Measurements from ENCODE around the gene HSD17B2. TPM values are rescaled to one million over a fixed set of nuclear protein-coding genes. Genes with fewer than 3 reads are reported as not detected.

The HSD17B2 gene
- polyA plus RNA-seq, 3 donors = not detected

DNA sequence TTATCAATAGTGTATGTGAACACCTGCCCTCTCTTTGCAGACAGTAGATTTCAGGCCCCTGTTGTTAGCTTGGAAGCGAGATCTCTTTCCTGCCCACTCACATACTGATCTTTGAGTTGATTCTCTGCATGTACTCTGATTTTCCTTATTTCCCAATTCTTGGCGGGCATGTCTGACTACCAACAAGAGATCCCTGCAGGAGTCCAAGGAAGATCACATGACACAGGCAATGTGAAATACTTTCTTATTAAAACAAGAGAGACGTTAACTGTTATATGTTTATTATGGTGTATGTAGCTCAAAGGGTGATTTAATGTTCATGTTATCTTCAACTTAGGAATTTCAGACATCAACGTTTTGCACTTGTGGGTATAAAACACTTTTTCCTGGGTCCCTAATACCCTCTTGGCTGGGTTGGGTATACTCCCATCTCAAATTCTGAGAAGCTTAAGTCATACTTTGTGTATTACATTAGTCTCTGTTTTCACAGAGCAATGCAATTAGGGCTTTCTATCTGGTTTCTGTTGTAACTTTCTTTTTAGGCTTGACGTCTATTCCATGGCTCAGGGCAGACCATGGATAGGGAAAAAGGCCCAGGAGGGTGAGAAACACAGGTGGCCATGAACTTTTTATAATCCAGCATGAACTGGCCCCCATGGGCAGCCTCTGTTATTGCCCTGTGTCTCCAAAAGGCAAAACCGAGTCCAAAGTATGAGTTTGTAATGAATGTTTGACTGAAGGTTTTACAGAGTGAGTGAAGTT lies 32.2 kb downstream of the HSD17B2 start:
- H3K36me3 ChIP-seq (replicated peaks in 1 of 2; ENCODE audit: control insufficient read depth in 1 of 2, insufficient read depth in 2 of 2, low read length in 2 of 2) = no peaks in the 10 kb centered on the region
- peak overlapping the region in 1 of 7 donors; percentile 28 for H3K27ac Mint-ChIP-seq
- no peaks in the 10 kb centered on the region for H3K79me2 ChIP-seq (ENCODE audit: insufficient read depth, low read length)
- H3K4me1 ChIP-seq (ENCODE audit: control insufficient read depth in 1 of 2, insufficient read depth in 2 of 2, low read length in 2 of 2) = no peaks in the 10 kb centered on the region
- intact Hi-C loops (cut with micrococcal nuclease) = no loop called here
- no peak overlapping the region for H3K9ac ChIP-seq (ENCODE audit: insufficient read depth, low read length, poor library complexity, severe bottlenecking)
- H3K9me3 ChIP-seq (replicated peaks in 1 of 2; ENCODE audit: control insufficient read depth in 1 of 2, insufficient read depth in 1 of 2, low read length in 2 of 2) = no peaks in the 10 kb centered on the region
- no peak for DNase-seq
- peaks cover 0 to 8% (median 0%) of the 10 kb centered on the region in 7 donors for H3K9me3 Mint-ChIP-seq
- H4K20me1 ChIP-seq (ENCODE audit: insufficient read depth, low read length) = no peaks in the 10 kb centered on the region
- WGBS (ENCODE audit: insufficient coverage) = 100% methylated on average over 1 of the region's 6 CpGs
- H3K36me3 Mint-ChIP-seq = no peaks in the 10 kb centered on the region
- H2AFZ ChIP-seq (ENCODE audit: insufficient read depth, low read depth, low read length, poor library complexity, severe bottlenecking) = no peak overlapping the region
- no peak overlapping the region for H3K4me3 ChIP-seq (replicated peaks in 1 of 3; ENCODE audit: low read depth in 2 of 3, low read length in 3 of 3)
- H3K27ac ChIP-seq (ENCODE audit: low read depth in 1 of 2, low read length in 2 of 2) = no peak overlapping the region
- no peaks in the 10 kb centered on the region for H3K27me3 ChIP-seq (ENCODE audit: control insufficient read depth in 2 of 2, insufficient read depth in 2 of 2, low read length in 2 of 2)
- no peak overlapping the region for H3K4me2 ChIP-seq (replicated peaks; ENCODE audit: extremely low read depth, low read length, poor library complexity, severe bottlenecking)
- H3K27me3 Mint-ChIP-seq (ENCODE audit: low read depth in 3 of 3) = peaks cover 2 to 11% (median 9%) of the 10 kb centered on the region in 3 donors
- no peak for TF ChIP-seq CTCF (IDR thresholded peaks at IDR 0.05)
- no peaks in the 10 kb centered on the region for H3K4me1 Mint-ChIP-seq
- H3K4me3 Mint-ChIP-seq = no peak overlapping the region

DNA sequence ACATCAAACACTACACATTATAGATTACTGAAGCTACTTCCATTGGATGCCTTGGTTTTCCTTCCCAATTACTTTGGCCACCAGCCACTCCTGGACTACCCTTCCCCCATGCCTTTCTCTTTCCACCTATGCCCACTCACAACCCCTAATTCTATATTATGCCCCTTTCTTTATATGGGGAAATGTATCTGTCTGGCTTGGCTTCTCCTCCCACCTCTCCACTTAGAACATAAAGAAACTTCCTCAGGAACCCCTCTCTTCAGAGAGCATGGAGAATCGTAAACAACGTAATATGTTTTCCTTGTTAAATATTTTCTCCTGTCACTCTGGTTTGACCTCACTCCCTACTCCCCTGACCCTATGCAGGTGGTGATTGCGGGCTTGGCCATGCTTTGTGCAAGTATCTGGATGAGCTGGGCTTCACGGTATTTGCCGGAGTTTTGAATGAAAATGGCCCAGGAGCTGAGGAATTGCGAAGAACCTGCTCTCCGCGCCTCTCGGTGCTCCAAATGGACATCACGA lies 32.8 kb downstream of the HSD17B2 start:
- Histone ChIP-seq H3K9me3 (replicated peaks in 1 of 2; ENCODE audit: control insufficient read depth in 1 of 2, insufficient read depth in 1 of 2, low read length in 2 of 2) (no peaks in the 10 kb centered on the region), H3K4me3 (replicated peaks in 1 of 3; ENCODE audit: low read depth in 2 of 3, low read length in 3 of 3) (no peak overlapping the region), H3K27ac (ENCODE audit: low read depth in 1 of 2, low read length in 2 of 2) (no peak overlapping the region), H3K9ac (ENCODE audit: insufficient read depth, low read length, poor library complexity, severe bottlenecking) (no peak overlapping the region), H3K4me1 (ENCODE audit: control insufficient read depth in 1 of 2, insufficient read depth in 2 of 2, low read length in 2 of 2) (no peaks in the 10 kb centered on the region), H3K36me3 (replicated peaks in 1 of 2; ENCODE audit: control insufficient read depth in 1 of 2, insufficient read depth in 2 of 2, low read length in 2 of 2) (no peaks in the 10 kb centered on the region), H3K27me3 (ENCODE audit: control insufficient read depth in 2 of 2, insufficient read depth in 2 of 2, low read length in 2 of 2) (no peaks in the 10 kb centered on the region), H2AFZ (ENCODE audit: insufficient read depth, low read depth, low read length, poor library complexity, severe bottlenecking) (no peak overlapping the region), H4K20me1 (ENCODE audit: insufficient read depth, low read length) (no peaks in the 10 kb centered on the region), H3K79me2 (ENCODE audit: insufficient read depth, low read length) (no peaks in the 10 kb centered on the region), H3K4me2 (replicated peaks; ENCODE audit: extremely low read depth, low read length, poor library complexity, severe bottlenecking) (no peak overlapping the region)
- H3K27me3 Mint-ChIP-seq (ENCODE audit: low read depth in 3 of 3) = peaks cover 2 to 9% (median 9%) of the 10 kb centered on the region in 3 donors
- 84% methylated on average over 10 of the region's 10 CpGs for WGBS (ENCODE audit: insufficient coverage)
- no peaks in the 10 kb centered on the region for H3K36me3 Mint-ChIP-seq
- DNase-seq = no peak
- H3K27ac Mint-ChIP-seq = no peak overlapping the region
- H3K9me3 Mint-ChIP-seq = peaks cover 0 to 8% (median 0%) of the 10 kb centered on the region in 7 donors
- TF ChIP-seq CTCF (IDR thresholded peaks at IDR 0.05) = no peak
- H3K4me3 Mint-ChIP-seq = no peak overlapping the region
- intact Hi-C loops (cut with micrococcal nuclease) = no loop called here
- no peaks in the 10 kb centered on the region for H3K4me1 Mint-ChIP-seq
